Measurements from ENCODE around the gene RBBP4.
"Not testable (repeated sequence)": the region's sequence is repeated elsewhere in the genome, so short reads cannot be mapped to it uniquely, and the experiment has no call there.

The RBBP4 gene

DNA sequence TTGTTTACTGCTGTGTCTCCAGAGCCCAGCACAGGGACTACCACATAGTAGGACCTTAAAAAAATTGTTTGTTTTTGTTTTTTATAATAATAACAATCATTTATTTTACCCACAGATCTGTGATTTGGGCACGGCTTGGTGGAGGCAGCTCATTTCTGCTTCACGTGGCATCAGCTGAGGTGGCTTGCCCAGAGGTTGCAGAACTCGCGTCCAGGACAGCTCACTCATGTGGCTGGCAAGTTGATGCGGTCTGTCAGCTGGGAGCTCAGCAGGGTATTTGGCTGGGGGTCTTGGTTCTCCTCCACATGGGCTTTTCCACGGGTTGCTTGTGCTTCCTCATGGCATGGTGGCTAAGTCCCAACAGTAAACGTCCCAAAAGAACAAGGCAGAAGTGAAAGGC lies 54.5 kb downstream of the RBBP4 start:
- DNase-seq = no peak
- Histone ChIP-seq H3K9me3 (ENCODE audit: control insufficient read depth, low read length) (no peaks in the 10 kb centered on the region), H3K4me3 (ENCODE audit: insufficient read depth, low read depth, low read length, poor library complexity, severe bottlenecking) (no peak overlapping the region), H3K27me3 (replicated peaks; ENCODE audit: control insufficient read depth, insufficient read depth, low read length, poor library complexity, severe bottlenecking) (peaks cover 20% of the 10 kb centered on the region), H3K4me1 (ENCODE audit: control insufficient read depth, insufficient read depth, low read length, poor library complexity, severe bottlenecking) (peaks cover 8% of the 10 kb centered on the region), H3K36me3 (ENCODE audit: control insufficient read depth, insufficient read depth, low read length) (no peaks in the 10 kb centered on the region), H3K27ac (ENCODE audit: insufficient read depth, low read length, poor library complexity, severe bottlenecking) (no peak overlapping the region)

DNA sequence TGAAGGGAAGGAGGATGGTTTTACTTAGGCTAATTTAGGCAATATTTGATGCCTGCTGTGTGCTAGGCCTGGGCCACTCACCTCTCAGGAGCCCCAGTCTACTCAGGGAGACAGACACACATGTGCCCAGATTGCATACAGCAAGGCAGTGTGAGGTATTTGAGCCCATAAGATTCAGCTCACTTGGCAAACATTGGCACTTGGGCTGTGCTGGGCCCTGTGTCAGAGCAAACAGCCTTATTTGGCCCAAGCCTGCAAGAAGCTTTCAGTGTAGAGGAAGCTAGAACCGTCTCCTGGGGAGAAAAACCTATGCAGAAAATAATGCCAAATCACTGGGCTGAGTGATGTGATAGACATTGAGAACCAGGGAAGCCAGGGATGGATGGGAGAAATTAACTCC lies 55.5 kb downstream of the RBBP4 start:
- no peak overlapping the region for H3K4me3 ChIP-seq (ENCODE audit: insufficient read depth, low read depth, low read length, poor library complexity, severe bottlenecking)
- peaks cover 20% of the 10 kb centered on the region for H3K27me3 ChIP-seq (replicated peaks; ENCODE audit: control insufficient read depth, insufficient read depth, low read length, poor library complexity, severe bottlenecking)
- DNase-seq = no peak
- H3K27ac ChIP-seq (ENCODE audit: insufficient read depth, low read length, poor library complexity, severe bottlenecking) = no peak overlapping the region
- peaks cover 8% of the 10 kb centered on the region for H3K4me1 ChIP-seq (ENCODE audit: control insufficient read depth, insufficient read depth, low read length, poor library complexity, severe bottlenecking)
- no peaks in the 10 kb centered on the region for H3K9me3 ChIP-seq (ENCODE audit: control insufficient read depth, low read length)
- H3K36me3 ChIP-seq (ENCODE audit: control insufficient read depth, insufficient read depth, low read length) = no peaks in the 10 kb centered on the region

DNA sequence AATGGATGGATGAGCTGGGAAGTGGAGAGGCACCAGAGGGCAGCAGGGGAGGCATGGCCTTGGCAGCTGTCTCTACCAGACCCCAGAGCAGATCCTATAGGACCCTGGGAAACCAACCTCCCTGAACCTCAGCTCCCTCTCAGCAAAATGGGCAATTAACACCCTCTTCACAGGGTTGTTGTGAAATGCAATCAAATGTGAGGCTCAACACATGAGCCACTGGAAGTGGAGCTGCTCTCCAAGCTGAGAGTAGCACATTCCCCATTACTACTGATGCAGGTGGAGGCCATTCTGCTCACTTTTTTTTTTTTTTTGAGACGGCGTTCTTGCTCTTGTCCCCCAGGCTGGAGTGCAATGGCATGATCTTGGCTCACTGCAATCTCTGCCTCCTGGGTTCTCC lies 58.1 kb downstream of the RBBP4 start:
- H3K9me3 ChIP-seq (ENCODE audit: control insufficient read depth, low read length) = no peaks in the 10 kb centered on the region
- no peaks in the 10 kb centered on the region for H3K36me3 ChIP-seq (ENCODE audit: control insufficient read depth, insufficient read depth, low read length)
- H3K4me1 ChIP-seq (ENCODE audit: control insufficient read depth, insufficient read depth, low read length, poor library complexity, severe bottlenecking) = no peaks in the 10 kb centered on the region
- no peak for DNase-seq
- H3K27ac ChIP-seq (ENCODE audit: insufficient read depth, low read length, poor library complexity, severe bottlenecking) = no peak overlapping the region
- peaks cover 6% of the 10 kb centered on the region for H3K27me3 ChIP-seq (replicated peaks; ENCODE audit: control insufficient read depth, insufficient read depth, low read length, poor library complexity, severe bottlenecking)
- H3K4me3 ChIP-seq (ENCODE audit: insufficient read depth, low read depth, low read length, poor library complexity, severe bottlenecking) = no peak overlapping the region

DNA sequence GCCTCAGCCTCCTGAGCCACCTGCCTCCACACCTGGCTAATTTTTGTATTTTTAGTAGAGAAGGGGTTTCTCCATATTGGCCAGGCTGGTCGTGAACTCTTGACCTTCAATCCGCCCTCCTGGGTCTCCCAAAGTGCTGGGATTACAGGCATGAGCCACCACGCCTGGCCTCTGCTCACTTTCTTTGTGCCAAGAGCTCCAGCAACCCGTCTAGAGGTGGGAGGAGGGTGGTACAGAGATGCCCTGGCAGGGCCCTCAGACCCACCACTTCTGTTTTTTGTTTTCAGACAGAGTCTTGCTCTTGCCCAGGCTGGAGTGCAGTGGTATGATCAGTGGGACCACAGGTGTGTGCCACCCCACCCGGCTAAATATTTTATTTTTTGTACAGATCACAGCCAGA lies 58.5 kb downstream of the RBBP4 start:
- Histone ChIP-seq H3K9me3 (ENCODE audit: control insufficient read depth, low read length) (no peaks in the 10 kb centered on the region), H3K36me3 (ENCODE audit: control insufficient read depth, insufficient read depth, low read length) (no peaks in the 10 kb centered on the region), H3K27ac (ENCODE audit: insufficient read depth, low read length, poor library complexity, severe bottlenecking) (no peak overlapping the region), H3K4me3 (ENCODE audit: insufficient read depth, low read depth, low read length, poor library complexity, severe bottlenecking) (no peak overlapping the region), H3K27me3 (replicated peaks; ENCODE audit: control insufficient read depth, insufficient read depth, low read length, poor library complexity, severe bottlenecking) (peaks cover 4% of the 10 kb centered on the region), H3K4me1 (ENCODE audit: control insufficient read depth, insufficient read depth, low read length, poor library complexity, severe bottlenecking) (no peaks in the 10 kb centered on the region)
- no peak for DNase-seq

DNA sequence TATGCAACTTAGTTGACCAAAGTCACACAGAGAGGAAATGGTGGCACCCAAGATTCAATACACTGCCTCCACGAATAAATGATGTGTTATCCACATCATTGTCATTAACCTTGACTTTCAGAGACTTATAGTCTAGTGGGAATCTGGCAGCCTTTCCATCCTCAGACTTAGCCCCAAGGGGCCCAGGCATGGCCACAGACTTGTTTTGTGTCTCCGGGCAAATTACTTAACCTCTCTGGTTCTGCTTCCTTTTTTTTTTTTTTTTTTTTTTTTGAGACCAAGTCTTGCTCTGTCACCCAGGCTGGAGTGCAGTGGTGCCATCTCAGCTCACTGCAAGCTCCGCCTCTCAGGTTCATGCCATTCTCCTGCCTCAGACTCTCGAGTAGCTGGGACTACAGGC lies 60.2 kb downstream of the RBBP4 start:
- H3K9me3 ChIP-seq (ENCODE audit: control insufficient read depth, low read length); H3K27ac ChIP-seq (ENCODE audit: insufficient read depth, low read length, poor library complexity, severe bottlenecking); H3K36me3 ChIP-seq (ENCODE audit: control insufficient read depth, insufficient read depth, low read length); H3K27me3 ChIP-seq (replicated peaks; ENCODE audit: control insufficient read depth, insufficient read depth, low read length, poor library complexity, severe bottlenecking); H3K4me1 ChIP-seq (ENCODE audit: control insufficient read depth, insufficient read depth, low read length, poor library complexity, severe bottlenecking); H3K4me3 ChIP-seq (ENCODE audit: insufficient read depth, low read depth, low read length, poor library complexity, severe bottlenecking); DNase-seq: not testable (repeated sequence)

DNA sequence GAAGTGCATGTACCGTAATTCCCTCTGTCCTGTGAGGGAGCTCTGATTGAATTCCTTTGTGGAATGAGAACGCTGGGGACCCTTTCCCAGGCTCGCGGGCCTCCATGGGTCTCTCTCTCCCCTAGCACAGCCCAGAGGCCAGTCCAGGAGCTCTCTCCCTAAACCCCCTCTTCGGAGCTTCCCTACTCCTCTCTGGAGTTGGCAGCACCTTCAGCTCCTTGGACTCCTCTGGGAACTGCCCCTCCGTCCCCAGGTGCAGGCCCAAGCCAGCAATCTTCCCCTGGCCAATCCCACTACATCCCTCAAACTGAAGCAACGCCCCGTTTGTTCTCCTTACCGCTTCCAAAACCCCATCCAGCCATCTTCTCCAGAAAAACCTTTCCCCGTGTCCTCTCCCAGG lies 62.1 kb downstream of the RBBP4 start:
- Histone ChIP-seq H3K36me3 (ENCODE audit: control insufficient read depth, insufficient read depth, low read length) (no peaks in the 10 kb centered on the region), H3K4me1 (ENCODE audit: control insufficient read depth, insufficient read depth, low read length, poor library complexity, severe bottlenecking) (peaks cover 6% of the 10 kb centered on the region)
- no peak for DNase-seq

DNA sequence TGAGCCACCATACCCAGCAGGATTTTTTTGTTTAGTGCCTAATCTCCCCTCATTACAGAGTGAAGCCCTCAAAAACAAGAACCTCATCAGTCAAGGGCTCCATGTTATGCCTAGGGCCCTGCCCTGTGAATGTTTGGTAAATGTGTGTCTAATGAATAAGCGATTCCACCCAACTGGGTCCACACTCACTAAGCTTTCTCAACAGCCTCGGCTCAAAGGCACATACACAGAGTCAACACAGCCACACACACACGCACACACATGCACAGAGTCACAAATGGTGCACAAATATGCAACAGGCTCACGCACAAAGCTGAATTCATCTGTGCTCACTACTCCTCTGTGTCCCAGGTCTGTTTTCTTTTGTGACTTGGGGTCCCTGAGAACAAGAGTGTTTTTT lies 63.3 kb downstream of the RBBP4 start:
- no peak for DNase-seq
- Histone ChIP-seq H3K27ac (ENCODE audit: insufficient read depth, low read length, poor library complexity, severe bottlenecking) (no peak overlapping the region), H3K9me3 (ENCODE audit: control insufficient read depth, low read length) (no peaks in the 10 kb centered on the region), H3K36me3 (ENCODE audit: control insufficient read depth, insufficient read depth, low read length) (no peaks in the 10 kb centered on the region), H3K4me3 (ENCODE audit: insufficient read depth, low read depth, low read length, poor library complexity, severe bottlenecking) (no peak overlapping the region), H3K27me3 (replicated peaks; ENCODE audit: control insufficient read depth, insufficient read depth, low read length, poor library complexity, severe bottlenecking) (no peaks in the 10 kb centered on the region), H3K4me1 (ENCODE audit: control insufficient read depth, insufficient read depth, low read length, poor library complexity, severe bottlenecking) (peaks cover 6% of the 10 kb centered on the region)

More for the DNA sequence above, 62.1 kb downstream of the RBBP4 start:
- H3K9me3 ChIP-seq (ENCODE audit: control insufficient read depth, low read length) = no peaks in the 10 kb centered on the region
- H3K27me3 ChIP-seq (replicated peaks; ENCODE audit: control insufficient read depth, insufficient read depth, low read length, poor library complexity, severe bottlenecking) = no peaks in the 10 kb centered on the region
- no peak overlapping the region for H3K27ac ChIP-seq (ENCODE audit: insufficient read depth, low read length, poor library complexity, severe bottlenecking)
- no peak overlapping the region for H3K4me3 ChIP-seq (ENCODE audit: insufficient read depth, low read depth, low read length, poor library complexity, severe bottlenecking)

DNA sequence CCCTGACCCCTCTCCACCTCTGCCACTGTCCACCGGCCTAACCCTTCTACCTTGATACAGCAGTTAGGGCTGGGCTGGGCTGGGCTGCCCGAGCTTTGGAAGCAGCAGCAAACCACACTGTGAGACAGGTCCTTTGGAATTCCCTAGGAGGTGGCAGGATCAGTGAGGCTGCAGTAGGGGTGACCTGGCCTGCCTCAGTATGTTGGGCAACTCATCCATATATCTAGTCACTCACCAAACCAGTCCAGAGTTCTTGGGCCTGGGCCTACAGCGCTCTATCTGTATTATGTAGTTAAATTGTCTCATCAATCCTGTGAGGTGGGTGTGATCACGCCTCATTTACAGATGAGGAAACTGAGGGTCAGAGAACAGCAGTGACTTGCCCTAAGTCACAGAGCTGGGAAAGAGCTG lies 64.9 kb downstream of the RBBP4 start:
- H3K4me1 ChIP-seq (ENCODE audit: control insufficient read depth, insufficient read depth, low read length, poor library complexity, severe bottlenecking) = peaks cover 6% of the 10 kb centered on the region
- H3K27ac ChIP-seq (ENCODE audit: insufficient read depth, low read length, poor library complexity, severe bottlenecking) = no peak overlapping the region
- H3K9me3 ChIP-seq (ENCODE audit: control insufficient read depth, low read length) = no peaks in the 10 kb centered on the region
- no peak for DNase-seq
- H3K36me3 ChIP-seq (ENCODE audit: control insufficient read depth, insufficient read depth, low read length) = no peaks in the 10 kb centered on the region
- no peaks in the 10 kb centered on the region for H3K27me3 ChIP-seq (replicated peaks; ENCODE audit: control insufficient read depth, insufficient read depth, low read length, poor library complexity, severe bottlenecking)
- no peak overlapping the region for H3K4me3 ChIP-seq (ENCODE audit: insufficient read depth, low read depth, low read length, poor library complexity, severe bottlenecking)

DNA sequence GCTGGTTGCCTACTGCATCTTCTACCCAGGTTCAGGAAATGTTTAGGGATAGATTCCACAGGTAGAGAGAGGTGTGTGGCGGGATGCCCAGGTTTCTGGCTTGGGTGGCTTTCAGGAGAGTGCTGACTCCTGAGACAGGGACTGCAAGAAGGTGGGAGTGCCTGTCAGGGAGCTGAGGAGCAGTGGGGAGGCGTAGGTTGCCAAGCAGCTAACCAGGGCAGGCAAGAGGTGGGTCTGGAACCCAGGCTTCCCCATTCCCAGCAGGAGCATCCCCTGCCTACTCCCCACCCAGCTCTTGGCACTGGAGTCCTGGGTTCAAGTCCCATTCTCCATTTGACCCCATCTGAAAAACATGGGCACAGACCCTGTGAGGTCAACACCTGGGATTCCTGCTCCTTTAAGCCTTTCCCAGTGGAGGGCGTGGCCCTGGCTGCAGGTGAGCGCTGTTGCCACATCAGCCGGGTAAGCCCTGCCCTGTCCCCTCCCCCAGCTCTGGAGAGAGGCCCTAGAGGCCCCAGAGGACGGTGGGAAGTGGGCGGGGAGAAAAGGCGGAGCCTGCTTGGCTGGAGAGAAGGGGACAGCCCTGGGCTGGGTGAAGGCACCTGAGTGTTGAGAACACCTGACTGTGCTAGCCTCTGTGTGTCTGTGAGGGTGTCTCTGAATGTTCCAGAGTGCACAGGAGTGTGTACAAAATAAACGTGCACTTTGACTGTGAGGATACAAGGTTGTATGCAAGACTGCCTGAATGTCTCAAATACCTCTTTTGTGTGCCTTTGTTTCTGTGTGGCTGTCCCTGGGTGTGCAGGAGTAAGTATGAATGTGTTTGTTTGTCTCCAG lies 65.5 kb downstream of the RBBP4 start:
- Histone ChIP-seq H3K4me3 (ENCODE audit: insufficient read depth, low read depth, low read length, poor library complexity, severe bottlenecking) (no peak overlapping the region), H3K27me3 (replicated peaks; ENCODE audit: control insufficient read depth, insufficient read depth, low read length, poor library complexity, severe bottlenecking) (no peaks in the 10 kb centered on the region), H3K9me3 (ENCODE audit: control insufficient read depth, low read length) (no peaks in the 10 kb centered on the region), H3K4me1 (ENCODE audit: control insufficient read depth, insufficient read depth, low read length, poor library complexity, severe bottlenecking) (peaks cover 6% of the 10 kb centered on the region), H3K36me3 (ENCODE audit: control insufficient read depth, insufficient read depth, low read length) (no peaks in the 10 kb centered on the region), H3K27ac (ENCODE audit: insufficient read depth, low read length, poor library complexity, severe bottlenecking) (no peak overlapping the region)
- DNase-seq = peak in 1 of 3 donors; percentile 5

DNA sequence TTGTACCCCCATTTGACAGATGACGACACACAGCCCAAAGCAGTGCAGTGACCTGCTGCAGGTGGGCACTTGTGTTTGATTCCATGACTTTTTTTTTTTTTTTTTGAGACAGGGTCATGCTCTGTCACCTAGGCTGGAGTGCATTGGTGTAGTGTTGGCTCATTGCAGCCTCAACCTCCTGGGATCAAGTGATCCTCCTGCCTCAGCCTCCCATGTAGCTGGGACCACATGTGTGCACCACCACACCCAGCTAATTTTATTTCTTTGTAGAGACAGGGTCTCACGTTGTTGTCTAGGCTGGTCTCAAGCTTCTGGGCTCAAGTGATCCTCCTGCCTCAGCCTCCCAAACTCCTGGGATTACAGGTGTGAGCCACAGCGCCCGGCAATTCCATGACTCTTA lies 66.5 kb downstream of the RBBP4 start:
- H3K4me1 ChIP-seq (ENCODE audit: control insufficient read depth, insufficient read depth, low read length, poor library complexity, severe bottlenecking) = peaks cover 6% of the 10 kb centered on the region
- H3K9me3 ChIP-seq (ENCODE audit: control insufficient read depth, low read length) = no peaks in the 10 kb centered on the region
- H3K27ac ChIP-seq (ENCODE audit: insufficient read depth, low read length, poor library complexity, severe bottlenecking) = no peak overlapping the region
- DNase-seq = no peak
- no peak overlapping the region for H3K4me3 ChIP-seq (ENCODE audit: insufficient read depth, low read depth, low read length, poor library complexity, severe bottlenecking)
- H3K36me3 ChIP-seq (ENCODE audit: control insufficient read depth, insufficient read depth, low read length) = no peaks in the 10 kb centered on the region
- peaks cover 4% of the 10 kb centered on the region for H3K27me3 ChIP-seq (replicated peaks; ENCODE audit: control insufficient read depth, insufficient read depth, low read length, poor library complexity, severe bottlenecking)

Data from effector memory CD4-positive, alpha-beta T cell (primary cell).